ENCODE data around the gene TTLL11. TPM values are rescaled to one million over a fixed set of nuclear protein-coding genes. Genes with fewer than 3 reads are reported as not detected.

The TTLL11 gene
- total and polyA plus RNA-seq, 4 donors, result 12.3 to 21.1 (median 19.1) TPM

GRCh38 chr9:121944711-121945191 is 148.4 kb downstream of the TTLL11 start:
- Histone ChIP-seq H3K27ac (ENCODE audit: low read depth, low read length) (no peak overlapping the region), H3K36me3 (ENCODE audit: control insufficient read depth, insufficient read depth, low read length) (no peaks in the 10 kb centered on the region), H3K27me3 (ENCODE audit: control insufficient read depth, insufficient read depth, low read length) (no peaks in the 10 kb centered on the region), H3K4me1 (ENCODE audit: control insufficient read depth, insufficient read depth, low read length) (no peaks in the 10 kb centered on the region), H3K4me3 (ENCODE audit: low read depth, low read length) (no peak overlapping the region), H3K9me3 (ENCODE audit: control insufficient read depth, insufficient read depth, low read length) (no peaks in the 10 kb centered on the region)
- DNase-seq (ENCODE audit: low read depth in 4 of 6, low spot score in 6 of 6), result no peak
- 73% methylated on average over 2 of the region's 5 CpGs for WGBS (ENCODE audit: insufficient coverage)

GRCh38 chr9:121943463-121943862 is 149.6 kb downstream of the TTLL11 start:
- Histone ChIP-seq H3K36me3 (ENCODE audit: control insufficient read depth, insufficient read depth, low read length) (no peaks in the 10 kb centered on the region), H3K4me3 (ENCODE audit: low read depth, low read length) (no peak overlapping the region), H3K4me1 (ENCODE audit: control insufficient read depth, insufficient read depth, low read length) (no peaks in the 10 kb centered on the region), H3K9me3 (ENCODE audit: control insufficient read depth, insufficient read depth, low read length) (no peaks in the 10 kb centered on the region), H3K27ac (ENCODE audit: low read depth, low read length) (no peak overlapping the region), H3K27me3 (ENCODE audit: control insufficient read depth, insufficient read depth, low read length) (no peaks in the 10 kb centered on the region)
- WGBS (ENCODE audit: insufficient coverage), result no CpG with 5 or more reads among the region's 2 CpGs
- no peak for DNase-seq (ENCODE audit: low read depth in 4 of 6, low spot score in 6 of 6)

GRCh38 chr9:121942866-121943382 is 150.2 kb downstream of the TTLL11 start:
- Histone ChIP-seq H3K27ac (ENCODE audit: low read depth, low read length) (no peak overlapping the region), H3K4me1 (ENCODE audit: control insufficient read depth, insufficient read depth, low read length) (no peaks in the 10 kb centered on the region), H3K9me3 (ENCODE audit: control insufficient read depth, insufficient read depth, low read length) (no peaks in the 10 kb centered on the region), H3K4me3 (ENCODE audit: low read depth, low read length) (no peak overlapping the region), H3K36me3 (ENCODE audit: control insufficient read depth, insufficient read depth, low read length) (no peaks in the 10 kb centered on the region), H3K27me3 (ENCODE audit: control insufficient read depth, insufficient read depth, low read length) (no peaks in the 10 kb centered on the region)
- WGBS (ENCODE audit: insufficient coverage), result 84% methylated on average over 5 of the region's 15 CpGs
- no peak for DNase-seq (ENCODE audit: low read depth in 4 of 6, low spot score in 6 of 6)

GRCh38 chr9:121942313-121942712 is 150.8 kb downstream of the TTLL11 start:
- no peaks in the 10 kb centered on the region for H3K36me3 ChIP-seq (ENCODE audit: control insufficient read depth, insufficient read depth, low read length)
- no peaks in the 10 kb centered on the region for H3K27me3 ChIP-seq (ENCODE audit: control insufficient read depth, insufficient read depth, low read length)
- no peaks in the 10 kb centered on the region for H3K9me3 ChIP-seq (ENCODE audit: control insufficient read depth, insufficient read depth, low read length)
- 83% methylated on average over 1 of the region's 7 CpGs for WGBS (ENCODE audit: insufficient coverage)
- no peak for DNase-seq (ENCODE audit: low read depth in 4 of 6, low spot score in 6 of 6)
- no peaks in the 10 kb centered on the region for H3K4me1 ChIP-seq (ENCODE audit: control insufficient read depth, insufficient read depth, low read length)
- no peak overlapping the region for H3K27ac ChIP-seq (ENCODE audit: low read depth, low read length)
- H3K4me3 ChIP-seq (ENCODE audit: low read depth, low read length), result no peak overlapping the region

DNA sequence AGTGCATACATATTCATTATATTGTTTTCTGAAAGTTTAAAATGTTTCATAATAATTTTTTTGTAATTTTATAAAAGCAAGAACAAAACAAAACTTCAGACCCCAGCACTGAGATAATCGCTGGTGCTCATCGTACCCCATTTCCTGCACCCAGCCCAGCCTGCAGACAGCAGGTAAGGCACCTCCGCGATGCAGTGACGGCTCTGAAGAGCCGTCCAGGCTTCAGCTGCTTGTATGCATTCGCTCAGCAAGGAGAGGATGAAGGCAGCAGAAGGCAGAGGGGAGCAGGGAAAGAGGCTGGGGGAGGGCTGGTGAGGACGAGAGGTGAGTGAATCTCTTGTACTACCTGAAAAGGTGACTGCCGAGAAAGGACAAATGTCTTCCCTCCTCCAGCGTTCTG is 153.5 kb downstream of the TTLL11 start:
- Histone ChIP-seq H3K27me3 (ENCODE audit: control insufficient read depth, insufficient read depth, low read length) (no peaks in the 10 kb centered on the region), H3K4me3 (ENCODE audit: low read depth, low read length) (no peak overlapping the region), H3K9me3 (ENCODE audit: control insufficient read depth, insufficient read depth, low read length) (no peaks in the 10 kb centered on the region), H3K27ac (ENCODE audit: low read depth, low read length) (no peak overlapping the region), H3K4me1 (ENCODE audit: control insufficient read depth, insufficient read depth, low read length) (no peaks in the 10 kb centered on the region), H3K36me3 (ENCODE audit: control insufficient read depth, insufficient read depth, low read length) (peaks cover 2% of the 10 kb centered on the region)
- no peak for DNase-seq (ENCODE audit: low read depth in 4 of 6, low spot score in 6 of 6)
- 74% methylated on average over 3 of the region's 10 CpGs for WGBS (ENCODE audit: insufficient coverage)

GRCh38 chr9:121938621-121939020 is 154.5 kb downstream of the TTLL11 start:
- WGBS (ENCODE audit: insufficient coverage), result no CpG with 5 or more reads among the region's 3 CpGs
- Histone ChIP-seq H3K4me3 (ENCODE audit: low read depth, low read length) (no peak overlapping the region), H3K36me3 (ENCODE audit: control insufficient read depth, insufficient read depth, low read length) (peaks cover 2% of the 10 kb centered on the region), H3K27ac (ENCODE audit: low read depth, low read length) (no peak overlapping the region), H3K27me3 (ENCODE audit: control insufficient read depth, insufficient read depth, low read length) (no peaks in the 10 kb centered on the region), H3K9me3 (ENCODE audit: control insufficient read depth, insufficient read depth, low read length) (no peaks in the 10 kb centered on the region), H3K4me1 (ENCODE audit: control insufficient read depth, insufficient read depth, low read length) (no peaks in the 10 kb centered on the region)
- DNase-seq (ENCODE audit: low read depth in 4 of 6, low spot score in 6 of 6), result no peak

- no peak overlapping the region for H3K27ac ChIP-seq (ENCODE audit: low read depth, low read length)
- H3K27me3 ChIP-seq (ENCODE audit: control insufficient read depth, insufficient read depth, low read length), result no peaks in the 10 kb centered on the region
- WGBS (ENCODE audit: insufficient coverage), result no CpG with 5 or more reads among the region's 2 CpGs
- H3K9me3 ChIP-seq (ENCODE audit: control insufficient read depth, insufficient read depth, low read length), result no peaks in the 10 kb centered on the region
- DNase-seq (ENCODE audit: low read depth in 4 of 6, low spot score in 6 of 6), result no peak
- H3K4me3 ChIP-seq (ENCODE audit: low read depth, low read length), result no peak overlapping the region
- no peaks in the 10 kb centered on the region for H3K4me1 ChIP-seq (ENCODE audit: control insufficient read depth, insufficient read depth, low read length)
- H3K36me3 ChIP-seq (ENCODE audit: control insufficient read depth, insufficient read depth, low read length), result peaks cover 2% of the 10 kb centered on the region
These were observed 155.9 kb downstream of the TTLL11 start for GRCh38 chr9:121937240-121937639.

DNA sequence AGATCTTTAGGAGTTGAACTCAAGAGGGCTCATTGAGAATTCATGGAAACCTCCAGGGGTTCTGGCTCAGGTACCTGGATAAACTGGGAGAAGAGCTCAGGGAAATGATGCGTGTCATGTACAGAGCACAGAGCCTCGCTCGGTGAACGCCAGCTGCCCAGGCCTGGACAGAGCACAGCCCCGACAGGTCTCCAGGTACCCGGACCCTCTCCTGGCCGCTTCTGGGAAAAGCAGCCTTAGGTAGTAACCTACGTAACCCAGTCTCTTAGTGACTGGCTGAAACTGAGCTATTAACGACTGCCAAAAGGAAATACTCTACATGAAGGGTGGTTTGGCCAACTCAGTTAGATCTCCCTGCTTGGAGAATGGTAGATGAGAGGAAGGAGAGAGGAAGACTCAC is 157.4 kb downstream of the TTLL11 start:
- Histone ChIP-seq H3K4me3 (ENCODE audit: low read depth, low read length) (no peak overlapping the region), H3K36me3 (ENCODE audit: control insufficient read depth, insufficient read depth, low read length) (peaks cover 2% of the 10 kb centered on the region), H3K9me3 (ENCODE audit: control insufficient read depth, insufficient read depth, low read length) (no peaks in the 10 kb centered on the region), H3K27ac (ENCODE audit: low read depth, low read length) (no peak overlapping the region), H3K4me1 (ENCODE audit: control insufficient read depth, insufficient read depth, low read length) (no peaks in the 10 kb centered on the region), H3K27me3 (ENCODE audit: control insufficient read depth, insufficient read depth, low read length) (no peaks in the 10 kb centered on the region)
- WGBS (ENCODE audit: insufficient coverage), result 87% methylated on average over 7 of the region's 9 CpGs
- DNase-seq (ENCODE audit: low read depth in 4 of 6, low spot score in 6 of 6), result no peak

DNA sequence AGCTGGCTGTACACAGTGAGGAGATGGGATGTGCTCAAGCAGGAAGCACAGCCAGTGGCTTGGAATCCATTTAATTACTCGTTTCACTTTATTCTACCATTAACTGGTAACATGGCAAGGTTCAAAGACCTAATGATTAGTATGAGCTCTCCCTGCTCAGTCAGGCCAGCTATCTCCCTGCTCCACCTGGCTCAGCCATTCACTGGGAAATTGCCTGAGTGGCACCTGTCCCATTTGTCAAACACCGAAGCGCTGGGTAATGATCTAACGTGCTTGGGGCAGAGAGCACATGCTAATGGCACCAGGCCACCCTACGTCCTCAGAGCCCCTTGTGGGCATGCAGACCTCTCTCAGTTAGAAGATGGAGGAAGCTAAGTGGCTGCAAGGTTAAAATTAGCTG is 162.2 kb downstream of the TTLL11 start:
- H3K27me3 ChIP-seq (ENCODE audit: control insufficient read depth, insufficient read depth, low read length), result no peaks in the 10 kb centered on the region
- no peaks in the 10 kb centered on the region for H3K9me3 ChIP-seq (ENCODE audit: control insufficient read depth, insufficient read depth, low read length)
- no peak overlapping the region for H3K27ac ChIP-seq (ENCODE audit: low read depth, low read length)
- H3K4me3 ChIP-seq (ENCODE audit: low read depth, low read length), result no peak overlapping the region
- no peak for DNase-seq (ENCODE audit: low read depth in 4 of 6, low spot score in 6 of 6)
- peaks cover 5% of the 10 kb centered on the region for H3K36me3 ChIP-seq (ENCODE audit: control insufficient read depth, insufficient read depth, low read length)
- peaks cover 13% of the 10 kb centered on the region for H3K4me1 ChIP-seq (ENCODE audit: control insufficient read depth, insufficient read depth, low read length)
- 80% methylated on average over 5 of the region's 5 CpGs for WGBS (ENCODE audit: insufficient coverage)

Measured in spinal cord (tissue), 10 donors.